Cardiac septum (tissue), 1 donor: ENCODE measurements around the gene USHBP1. TPM values are rescaled to one million over a fixed set of nuclear protein-coding genes. Genes with fewer than 3 reads are reported as not detected.

Experiments used
- DNase-seq: peaks from one replicate; pipeline ENCODE4 v3.0.0-alpha.2; 2020; ENCODE audit warnings: low spot score
- intact Hi-C: fragments of 100-400 bp; cut with DNase I; formaldehyde crosslinking; loops from one replicate; pipeline ENCODE4 v1.14.0; 2022
- total RNA-seq: library from RNA; stranded (reverse); fragmentation: NEBNext Ultra II Directional; extraction: Animal tissue kit (Norgen Biotek cat#: 25700); gene quantifications from one replicate; pipeline ENCODE4 v1.2.1, GENCODE V29; 2021
- donor health status: DM: no; HTN: no; CAD: no.

USHBP1 gene
- total RNA-seq, 1 donor from 2014 or later = 4.7 TPM

- intact Hi-C loops = no loop called here
Observed at GRCh38 chr19:17268754-17269153, 4.2 kb upstream of the USHBP1 start.

GRCh38 chr19:17266975-17267788 is 2.6 kb upstream of the USHBP1 start, which contains the start of gene BABAM1:
TSS of gene BABAM1 (plus strand) at chr19:17267443. CDS start at chr19:17268807, 1,364 bp downstream.
- intact Hi-C loops = loop anchor here (2.0 kb wide), 1 partner anchor 52 kb away; the partner anchor contains the start of gene USE1
- DNase-seq = peak; percentile 97

More at GRCh38 chr19:17268754-17269153, 4.2 kb upstream of the USHBP1 start:
- DNase-seq = no peak

- intact Hi-C loops = loop anchor here (2.0 kb wide), 1 partner anchor 52 kb away; the partner anchor contains the start of gene USE1
- no peak for DNase-seq
Observed at GRCh38 chr19:17266589-17266974, 2.0 kb upstream of the USHBP1 start.

GRCh38 chr19:17266026-17266425 is 1.5 kb upstream of the USHBP1 start:
- DNase-seq = no peak
- intact Hi-C loops = loop anchor here (2.0 kb wide), 1 partner anchor 51 kb away; the partner anchor contains the start of gene USE1

- intact Hi-C loops = no loop called here
- no peak for DNase-seq
Observed at GRCh38 chr19:17263712-17264640, 569 bp downstream of the USHBP1 start.

GRCh38 chr19:17262557-17262956 is 2.0 kb downstream of the USHBP1 start:
- no peak for DNase-seq
- intact Hi-C loops = no loop called here

- intact Hi-C loops = no loop called here
Observed at GRCh38 chr19:17260842-17261325, 3.7 kb downstream of the USHBP1 start.

GRCh38 chr19:17259934-17260333 is 4.6 kb downstream of the USHBP1 start:
- intact Hi-C loops = no loop called here
- DNase-seq = no peak

More at GRCh38 chr19:17260842-17261325, 3.7 kb downstream of the USHBP1 start:
- peak; percentile 90 for DNase-seq

- DNase-seq = no peak
- intact Hi-C loops = no loop called here
Observed at GRCh38 chr19:17259118-17259780, 5.3 kb downstream of the USHBP1 start.

GRCh38 chr19:17256130-17256529 is 8.4 kb downstream of the USHBP1 start:
- DNase-seq = no peak
- intact Hi-C loops = no loop called here

- no peak for DNase-seq
- intact Hi-C loops = no loop called here
Observed at GRCh38 chr19:17255150-17255621, 9.4 kb downstream of the USHBP1 start.

GRCh38 chr19:17254636-17255035 is 9.9 kb downstream of the USHBP1 start:
- intact Hi-C loops = no loop called here
- no peak for DNase-seq

GRCh38 chr19:17249887-17250548 is 14.5 kb downstream of the USHBP1 start:
- intact Hi-C loops = loop anchor here (10.0 kb wide), 1 partner anchor 115 kb away; no protein-coding TSS in a partner anchor

GRCh38 chr19:17248011-17248776 is 16.4 kb downstream of the USHBP1 start:
- no peak for DNase-seq
- intact Hi-C loops = loop anchor here (10.0 kb wide), 1 partner anchor 113 kb away; no protein-coding TSS in a partner anchor

More at GRCh38 chr19:17249887-17250548, 14.5 kb downstream of the USHBP1 start:
- DNase-seq = no peak

GRCh38 chr19:17246681-17247425 is 17.7 kb downstream of the USHBP1 start:
- intact Hi-C loops = loop anchor here (10.0 kb wide), 1 partner anchor 112 kb away; no protein-coding TSS in a partner anchor
- no peak for DNase-seq

- no peak for DNase-seq
Observed at GRCh38 chr19:17245535-17245984, 19.0 kb downstream of the USHBP1 start, which contains the start of gene NR2F6. TSS of gene NR2F6 (minus strand) at chr19:17245919. CDS start at chr19:17245220, 699 bp downstream.

More at GRCh38 chr19:17245535-17245984, 19.0 kb downstream of the USHBP1 start, which contains the start of gene NR2F6:
- intact Hi-C loops = loop anchor here (10.0 kb wide), 1 partner anchor 111 kb away; no protein-coding TSS in a partner anchor
